Lower lobe of right lung (tissue), 2 donors: ENCODE data around the gene SPAG16. TPM values are rescaled to one million over a fixed set of nuclear protein-coding genes. Genes with fewer than 3 reads are reported as not detected.

Source experiments
- ATAC-seq, 2 donors: fragments of 200-7000 bp; cut with Tn5 transposase; one replicate each; pipeline ENCODE4 v1.9.1; 2020 to 2022; ENCODE audit warnings: mild to moderate bottlenecking in 2 of 2, moderate library complexity in 2 of 2
- DNase-seq: peaks from one replicate; pipeline ENCODE4 v3.0.0-alpha.2; 2020
- H3K27ac ChIP-seq: fragments of 200-600 bp; one replicate; pipeline ENCODE4 v1.8.0; 2022
- H3K27me3 ChIP-seq: fragments of 200-600 bp; one replicate; pipeline ENCODE4 v1.8.0; 2022; ENCODE audit warnings: low read depth
- H3K36me3 ChIP-seq: fragments of 200-600 bp; one replicate; pipeline ENCODE4 v1.8.0; 2022; ENCODE audit warnings: mild to moderate bottlenecking
- H3K4me1 ChIP-seq: fragments of 200-600 bp; one replicate; pipeline ENCODE4 v1.8.0; 2022
- H3K4me3 ChIP-seq: fragments of 200-600 bp; one replicate; pipeline ENCODE4 v1.8.0; 2022; ENCODE audit warnings: mild to moderate bottlenecking
- H3K9me3 ChIP-seq: fragments of 200-600 bp; one replicate; pipeline ENCODE4 v1.8.0; 2022
- intact Hi-C: fragments of 100-400 bp; cut with DNase I; formaldehyde crosslinking; loops from one replicate; pipeline ENCODE4 v1.11.0; 2022
- total RNA-seq: library from RNA; stranded (reverse); fragmentation: NEBNext Ultra II Directional; extraction: Animal tissue kit (Norgen Biotek cat#: 25700); gene quantifications from one replicate; pipeline ENCODE4 v1.2.1, GENCODE V29; 2021
- TF ChIP-seq, protein P1 (sequence below): fragments of 200-600 bp; IDR thresholded peaks from one replicate; pipeline ENCODE4 v1.8.0; 2022; ENCODE audit warnings: antibody characterized with exemption, mild to moderate bottlenecking
- donor health status: DM: no; HTN: yes; CAD: no; lungs with severe emphysema.

SPAG16 gene
- total RNA-seq, 1 donor from 2014 or later, result 16.7 TPM

DNA sequence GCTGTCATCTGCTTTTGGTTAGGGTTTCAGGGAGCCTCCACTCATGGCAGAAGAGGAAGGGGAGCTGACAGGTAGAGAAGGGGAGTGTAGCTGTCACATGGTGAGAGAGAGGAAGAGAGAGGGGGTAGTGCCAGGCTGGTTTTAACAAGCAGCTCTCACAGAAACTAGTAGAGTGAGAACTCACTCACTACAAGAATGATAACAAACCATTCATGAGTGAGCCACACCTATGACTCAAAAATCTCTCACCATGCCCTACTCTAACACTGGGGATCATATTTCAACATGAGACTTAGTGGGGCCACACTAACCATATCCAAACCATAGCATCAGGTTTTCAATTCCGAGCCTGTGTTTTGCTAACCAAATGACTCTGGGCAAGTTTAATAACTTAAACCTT lies 851.7 kb downstream of the SPAG16 start:
- ATAC-seq, result no peak
- no peak for DNase-seq
- intact Hi-C loops, result no loop called here
- no peaks in the 10 kb centered on the region for H3K4me1 ChIP-seq
- no peak overlapping the region for H3K27ac ChIP-seq
- H3K9me3 ChIP-seq, result no peaks in the 10 kb centered on the region
- TF ChIP-seq, protein P1, sequence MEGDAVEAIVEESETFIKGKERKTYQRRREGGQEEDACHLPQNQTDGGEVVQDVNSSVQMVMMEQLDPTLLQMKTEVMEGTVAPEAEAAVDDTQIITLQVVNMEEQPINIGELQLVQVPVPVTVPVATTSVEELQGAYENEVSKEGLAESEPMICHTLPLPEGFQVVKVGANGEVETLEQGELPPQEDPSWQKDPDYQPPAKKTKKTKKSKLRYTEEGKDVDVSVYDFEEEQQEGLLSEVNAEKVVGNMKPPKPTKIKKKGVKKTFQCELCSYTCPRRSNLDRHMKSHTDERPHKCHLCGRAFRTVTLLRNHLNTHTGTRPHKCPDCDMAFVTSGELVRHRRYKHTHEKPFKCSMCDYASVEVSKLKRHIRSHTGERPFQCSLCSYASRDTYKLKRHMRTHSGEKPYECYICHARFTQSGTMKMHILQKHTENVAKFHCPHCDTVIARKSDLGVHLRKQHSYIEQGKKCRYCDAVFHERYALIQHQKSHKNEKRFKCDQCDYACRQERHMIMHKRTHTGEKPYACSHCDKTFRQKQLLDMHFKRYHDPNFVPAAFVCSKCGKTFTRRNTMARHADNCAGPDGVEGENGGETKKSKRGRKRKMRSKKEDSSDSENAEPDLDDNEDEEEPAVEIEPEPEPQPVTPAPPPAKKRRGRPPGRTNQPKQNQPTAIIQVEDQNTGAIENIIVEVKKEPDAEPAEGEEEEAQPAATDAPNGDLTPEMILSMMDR, result no peak
- H3K36me3 ChIP-seq, result no peaks in the 10 kb centered on the region
- H3K4me3 ChIP-seq, result no peak overlapping the region
- H3K27me3 ChIP-seq, result no peaks in the 10 kb centered on the region

DNA sequence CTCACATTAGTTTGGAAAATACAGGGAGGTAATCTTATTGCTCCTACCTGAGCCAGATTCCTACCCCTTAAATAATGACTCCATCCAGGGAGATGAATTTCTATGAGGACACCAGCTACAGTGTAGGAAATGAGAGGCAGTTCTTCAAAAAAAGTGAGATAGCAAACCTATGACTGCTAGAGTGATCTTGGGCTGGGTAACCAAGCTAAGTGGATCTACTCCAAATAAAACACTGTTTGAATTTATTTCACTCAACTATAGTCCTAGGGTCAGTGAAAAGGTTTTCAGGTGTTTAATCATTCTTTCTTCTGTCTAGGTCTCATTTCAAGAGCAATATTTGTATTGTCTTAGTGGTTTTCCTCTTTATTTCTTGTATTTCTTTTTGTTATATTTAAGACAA lies 854.5 kb downstream of the SPAG16 start:
- TF ChIP-seq, protein P1, result no peak
- Histone ChIP-seq H3K36me3 (no peaks in the 10 kb centered on the region), H3K9me3 (no peaks in the 10 kb centered on the region), H3K4me1 (no peaks in the 10 kb centered on the region), H3K27me3 (no peaks in the 10 kb centered on the region), H3K4me3 (no peak overlapping the region), H3K27ac (no peak overlapping the region)
- ATAC-seq (no peak), DNase-seq (no peak)
- intact Hi-C loops, result no loop called here

DNA sequence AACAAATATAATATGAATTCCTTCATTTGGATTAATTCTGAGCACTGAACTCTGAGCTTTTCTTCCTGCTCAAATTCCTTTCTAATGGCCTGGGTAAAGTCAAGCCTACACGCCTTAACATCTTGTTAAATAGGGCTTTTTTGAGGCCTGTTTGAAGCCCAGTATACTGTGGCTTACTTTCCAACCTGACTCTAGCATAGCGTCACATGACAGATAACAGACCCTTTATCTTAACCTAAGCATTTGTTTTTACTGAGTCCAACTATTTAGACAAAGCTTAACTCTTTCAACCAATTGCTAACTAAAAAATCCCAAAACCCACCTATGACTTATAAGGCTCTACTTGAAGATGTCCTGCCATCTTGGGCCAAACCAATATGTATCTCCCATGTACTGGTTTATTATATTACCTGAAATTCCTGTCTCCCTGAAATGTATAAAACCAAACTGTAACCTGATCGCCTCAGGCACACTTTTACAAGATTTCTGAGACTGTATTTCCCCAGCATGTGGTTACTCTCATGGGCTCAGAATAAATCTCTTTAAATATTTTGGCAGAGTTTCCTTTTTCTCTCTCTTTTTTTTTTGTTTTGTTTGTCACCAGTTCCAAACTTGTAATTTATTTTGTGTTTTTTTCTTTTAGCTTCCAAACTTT lies 855.5 kb downstream of the SPAG16 start:
- Histone ChIP-seq H3K36me3 (no peaks in the 10 kb centered on the region), H3K27ac (no peak overlapping the region), H3K4me3 (no peak overlapping the region), H3K27me3 (no peaks in the 10 kb centered on the region), H3K9me3 (no peaks in the 10 kb centered on the region), H3K4me1 (no peaks in the 10 kb centered on the region)
- DNase-seq (no peak), ATAC-seq (no peak)
- intact Hi-C loops, result no loop called here
- TF ChIP-seq, protein P1, result no peak

DNA sequence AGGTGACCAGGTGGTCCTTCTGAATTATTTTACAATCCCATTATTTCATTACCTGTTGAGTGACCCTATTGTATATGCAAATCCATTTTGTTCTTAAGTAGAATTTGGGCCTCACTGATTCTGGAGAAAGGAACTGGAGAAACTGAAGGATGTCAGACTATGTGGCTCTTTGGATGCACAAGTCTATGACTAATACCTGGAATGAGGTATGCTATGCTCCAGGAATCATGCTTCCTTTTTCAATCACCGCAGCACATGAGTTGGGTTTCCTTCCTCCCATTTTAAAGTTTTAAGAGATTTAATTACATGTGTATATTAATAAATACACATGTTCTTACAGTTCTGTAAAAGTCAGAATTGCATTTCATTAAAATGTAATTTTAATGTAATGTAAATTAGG lies 872.7 kb downstream of the SPAG16 start:
- H3K36me3 ChIP-seq, result no peaks in the 10 kb centered on the region
- ATAC-seq, result no peak
- H3K4me1 ChIP-seq, result no peaks in the 10 kb centered on the region
- no peak for DNase-seq
- no peaks in the 10 kb centered on the region for H3K27me3 ChIP-seq
- no peak overlapping the region for H3K4me3 ChIP-seq
- intact Hi-C loops, result no loop called here
- H3K27ac ChIP-seq, result no peak overlapping the region
- TF ChIP-seq, protein P1, result no peak
- H3K9me3 ChIP-seq, result no peaks in the 10 kb centered on the region

DNA sequence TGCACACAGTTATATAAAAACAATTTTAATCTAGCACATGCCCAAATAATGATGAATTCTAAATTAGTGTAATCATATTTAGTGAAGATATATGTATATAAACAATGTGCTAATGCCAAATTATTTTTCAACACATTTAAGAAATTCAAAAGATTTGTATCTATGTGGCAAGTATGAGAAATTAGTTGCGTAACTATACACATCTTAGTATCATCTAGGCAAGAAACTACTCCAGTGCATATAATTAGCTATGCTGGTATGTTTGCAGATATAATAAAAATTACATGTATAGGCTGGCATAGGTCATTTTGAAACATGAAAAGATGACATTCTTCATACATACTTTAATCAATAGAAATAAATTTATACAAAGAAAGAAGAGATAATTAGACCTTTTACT lies 874.6 kb downstream of the SPAG16 start:
- intact Hi-C loops, result no loop called here
- H3K27me3 ChIP-seq, result no peaks in the 10 kb centered on the region
- H3K36me3 ChIP-seq, result no peaks in the 10 kb centered on the region
- no peaks in the 10 kb centered on the region for H3K4me1 ChIP-seq
- no peaks in the 10 kb centered on the region for H3K9me3 ChIP-seq
- TF ChIP-seq, protein P1, result no peak
- no peak overlapping the region for H3K27ac ChIP-seq
- no peak overlapping the region for H3K4me3 ChIP-seq
- DNase-seq (no peak), ATAC-seq (no peak)
